NCI-H774 (cell line): ENCODE data around the gene ATXN7.

ENCODE experiments used
- DNase-seq: peaks from one replicate; lab custom pipeline; 2025; lab: John Stamatoyannopoulos, UW

Gene ATXN7

GRCh38 chr3:63905731-63906620 is 42.3 kb downstream of the ATXN7 start:
- DNase-seq = no peak

- no peak for DNase-seq
Measured at GRCh38 chr3:63908081-63908736, 44.5 kb downstream of the ATXN7 start.

GRCh38 chr3:63908776-63909175 is 45.1 kb downstream of the ATXN7 start:
- no peak for DNase-seq

- DNase-seq = no peak
Measured at GRCh38 chr3:63909431-63909830, 45.8 kb downstream of the ATXN7 start.

- no peak for DNase-seq
Measured at GRCh38 chr3:63910001-63910400, 46.3 kb downstream of the ATXN7 start.

GRCh38 chr3:63910891-63911290 is 47.2 kb downstream of the ATXN7 start:
- DNase-seq = no peak

GRCh38 chr3:63911509-63911872 is 47.8 kb downstream of the ATXN7 start:
- no peak for DNase-seq

GRCh38 chr3:63911873-63912767 is 48.5 kb downstream of the ATXN7 start, which contains the start of gene SCAANT1:
Gene SCAANT1 (minus strand): TSS chr3:63912383.
- DNase-seq = peak; percentile 30

- no peak for DNase-seq
Measured at GRCh38 chr3:63912768-63913588, 49.3 kb downstream of the ATXN7 start.

GRCh38 chr3:63914312-63914711 is 50.6 kb downstream of the ATXN7 start:
- DNase-seq = no peak

- DNase-seq = no peak
Measured at GRCh38 chr3:63918321-63918720, 54.7 kb downstream of the ATXN7 start.

GRCh38 chr3:63920001-63920400 is 56.3 kb downstream of the ATXN7 start:
- DNase-seq = no peak

- no peak for DNase-seq
Measured at GRCh38 chr3:63921741-63922482, 58.2 kb downstream of the ATXN7 start.

- no peak for DNase-seq
Measured at GRCh38 chr3:63922491-63923199, 59.0 kb downstream of the ATXN7 start.

- DNase-seq = no peak
Measured at GRCh38 chr3:63926309-63926708, 62.6 kb downstream of the ATXN7 start.

GRCh38 chr3:63927422-63928280 is 64.0 kb downstream of the ATXN7 start:
- DNase-seq = no peak

- no peak for DNase-seq
Measured at GRCh38 chr3:63931290-63931689, 67.6 kb downstream of the ATXN7 start.

GRCh38 chr3:63932509-63933212 is 69.0 kb downstream of the ATXN7 start:
- DNase-seq = no peak
